Adrenal gland (tissue), 12 donors: ENCODE measurements around the gene TRAF2. TPM values are rescaled to one million over a fixed set of nuclear protein-coding genes. Genes with fewer than 3 reads are reported as not detected.

Experiments used
- DNase-seq, 7 donors: peaks; one replicate each; pipeline ENCODE4 v3.0.0-alpha.2; 2019 to 2020
- H3K27ac ChIP-seq, 5 donors: fragments of 200-600 bp; sonication (generic) in 4 of 5; 1 replicate in 3 of 5; 2 replicates in 2 of 5; pipeline versions ENCODE4 v1.5.1 to v1.8.0; 2016 to 2020; ENCODE audit warnings: mild to moderate bottlenecking in 1 of 5
- H3K27me3 ChIP-seq: fragments of 200-600 bp; 2 replicates; pipeline ENCODE4 v1.8.0; 2021
- H3K36me3 ChIP-seq, 2 donors: fragments of 200-600 bp; replicated peaks in 1 of 2; 1 replicate in 1 of 2; 2 replicates in 1 of 2; pipeline versions ENCODE4 v1.5.1 to v1.8.0; 2018 to 2022
- H3K4me1 ChIP-seq, 2 donors: fragments of 200-600 bp; replicated peaks in 1 of 2; 1 replicate in 1 of 2; 2 replicates in 1 of 2; pipeline versions ENCODE4 v1.5.1 to v1.8.0; 2018 to 2021
- H3K4me3 ChIP-seq, 4 donors: fragments of 200-600 bp; sonication (generic) in 3 of 4; one replicate each; pipeline ENCODE4 v1.5.1; 2016 to 2018
- H3K9me3 ChIP-seq, 3 donors: fragments of 200-600 bp; sonication (generic) in 1 of 3; replicated peaks in 1 of 3; 1 replicate in 2 of 3; 2 replicates in 1 of 3; pipeline versions ENCODE4 v1.5.1 to v1.8.0; 2016 to 2021
- POLR2A ChIP-seq, 2 donors: fragments of 450-650 bp; IDR thresholded peaks; one replicate each; pipeline ENCODE4 v1.6.1; 2017; ENCODE audit warnings: antibody characterized with exemption in 2 of 2, mild to moderate bottlenecking in 2 of 2, moderate library complexity in 1 of 2
- WGBS, 4 donors: extraction: QIAGEN DNeasy Blood & Tissue Kit in 2 of 4; methylation state at CpG; one replicate each; pipeline versions ENCODE4 v1.1.5 to v1.1.7; 2013 to 2017; 5-methylcytosine and 5-hydroxymethylcytosine counted together
- intact Hi-C, 2 donors: fragments of 100-400 bp; cut with DNase I; formaldehyde crosslinking; loops; one replicate each; pipeline versions ENCODE4 v1.14.1 to v1.15.0; 2022 to 2023
- polyA plus RNA-seq, 3 donors: library from polyadenylated mRNA; stranded (reverse); fragments of 200-250 nt in 2 of 3; fragments of 350-450 nt in 1 of 3; fragmentation: Illumina TruSeq in 1 of 3; extraction: RNeasy Lipid Tissue Mini Kit (QIAGEN cat#74804) in 1 of 3; gene quantifications; one replicate each; pipeline ENCODE4 v1.2.3, GENCODE V29; 2013 to 2014
- total RNA-seq, 9 donors: library from RNA; depleted of rRNA in 4 of 9; stranded (reverse); fragments of >200 nt in 4 of 9; fragments of 120-200 nt in 1 of 9; fragmentation: NEBNext Ultra II Directional in 1 of 9; extraction: Animal tissue kit (Norgen Biotek cat#: 25700) in 1 of 9; gene quantifications; one replicate each; pipeline versions ENCODE4 v1.1.0 to v1.2.4, GENCODE V29; 2013 to 2023
- TF ChIP-seq, protein P1 (sequence below), 6 experiments: fragments of 450-650 bp in 4 of 6; fragments of 200-600 bp in 2 of 6; sonication (generic) in 1 of 6; IDR thresholded peaks; 1 replicate in 5 of 6; 2 replicates in 1 of 6; pipeline versions ENCODE4 v1.5.1 to v1.8.0; 2016 to 2021; ENCODE audit warnings: antibody characterized with exemption in 6 of 6, mild to moderate bottlenecking in 2 of 6, moderate library complexity in 1 of 6
- donor health status: healthy with polysubstance abuse.
- donor health status: Bipolar disorder and iron deficiency.
- donor health status: DM: yes; HTN: yes; CAD: no.
- donor health status: DM: no; HTN: no; CAD: no.
- donor health status: DM: no; HTN: no; CAD: no.
- donor health status: DM: yes; HTN: yes; CAD: no.

The TRAF2 gene
- total and polyA plus RNA-seq, 12 donors: 3.4 to 24.7 (median 10.6) TPM

DNA sequence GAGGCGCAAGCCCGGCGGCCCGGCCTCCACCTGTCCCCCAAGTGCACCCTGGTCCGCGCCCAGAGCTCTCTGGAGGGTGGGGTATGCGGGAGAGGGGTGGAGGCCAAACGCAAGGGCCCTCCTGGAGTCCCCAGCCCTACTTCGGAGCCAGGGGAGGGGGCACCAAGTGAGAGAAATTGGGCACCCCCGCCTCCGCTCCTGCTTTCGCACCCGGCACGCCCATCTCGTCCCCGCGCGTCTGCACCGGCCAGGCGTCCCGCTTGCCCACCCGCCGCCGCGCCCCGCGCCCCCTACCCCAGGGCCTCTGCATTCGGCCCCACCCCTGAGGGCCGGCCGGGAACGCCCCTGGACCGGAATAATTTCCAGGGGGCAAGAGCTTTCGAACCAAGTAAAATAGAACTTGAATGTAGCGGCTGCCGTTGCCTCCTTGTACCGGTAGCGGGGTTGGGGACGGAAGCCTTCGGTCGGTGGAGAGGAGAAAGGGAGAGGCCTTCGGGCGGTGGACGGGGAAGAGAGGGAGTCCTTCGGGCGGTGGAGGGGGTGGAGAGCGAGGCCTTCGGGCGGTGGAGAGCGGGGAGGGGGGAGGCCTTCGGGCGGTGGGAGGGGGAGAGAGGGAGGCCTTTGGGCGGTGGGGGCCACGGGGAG is 37.8 kb upstream of the TRAF2 start:
- Histone ChIP-seq H3K27ac (peak overlapping the region; percentile 86 to 98 (median 91)), H3K9me3 (no peaks in the 10 kb centered on the region), H3K4me1 (peaks cover 14 to 31% of the 10 kb centered on the region in 2 donors), H3K36me3 (peaks cover 0 to 10% of the 10 kb centered on the region in 2 donors), H3K27me3 (no peaks in the 10 kb centered on the region), H3K4me3 (peak overlapping the region; percentile 36 to 83 (median 48))
- TF ChIP-seq, protein P1, sequence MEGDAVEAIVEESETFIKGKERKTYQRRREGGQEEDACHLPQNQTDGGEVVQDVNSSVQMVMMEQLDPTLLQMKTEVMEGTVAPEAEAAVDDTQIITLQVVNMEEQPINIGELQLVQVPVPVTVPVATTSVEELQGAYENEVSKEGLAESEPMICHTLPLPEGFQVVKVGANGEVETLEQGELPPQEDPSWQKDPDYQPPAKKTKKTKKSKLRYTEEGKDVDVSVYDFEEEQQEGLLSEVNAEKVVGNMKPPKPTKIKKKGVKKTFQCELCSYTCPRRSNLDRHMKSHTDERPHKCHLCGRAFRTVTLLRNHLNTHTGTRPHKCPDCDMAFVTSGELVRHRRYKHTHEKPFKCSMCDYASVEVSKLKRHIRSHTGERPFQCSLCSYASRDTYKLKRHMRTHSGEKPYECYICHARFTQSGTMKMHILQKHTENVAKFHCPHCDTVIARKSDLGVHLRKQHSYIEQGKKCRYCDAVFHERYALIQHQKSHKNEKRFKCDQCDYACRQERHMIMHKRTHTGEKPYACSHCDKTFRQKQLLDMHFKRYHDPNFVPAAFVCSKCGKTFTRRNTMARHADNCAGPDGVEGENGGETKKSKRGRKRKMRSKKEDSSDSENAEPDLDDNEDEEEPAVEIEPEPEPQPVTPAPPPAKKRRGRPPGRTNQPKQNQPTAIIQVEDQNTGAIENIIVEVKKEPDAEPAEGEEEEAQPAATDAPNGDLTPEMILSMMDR (IDR thresholded peaks at IDR 0.05): peak in 1 of 6 experiments; percentile 12
- TF ChIP-seq POLR2A (IDR thresholded peaks at IDR 0.05): no peak
- intact Hi-C loops: loop anchor here (10.0 kb wide), 2 partner anchors 54 to 96 kb away; partner anchors contain the start of genes C8G (in 1 of the 2), CCDC183 (in 1 of the 2), FBXW5 (in 1 of the 2) and TMEM141 (in 1 of the 2)
- peak in 1 of 7 donors; percentile 61 for DNase-seq
- WGBS, 4 donors: 0 to 3% (median 0%) methylated on average over 7 to 49 of the region's 53 CpGs

DNA sequence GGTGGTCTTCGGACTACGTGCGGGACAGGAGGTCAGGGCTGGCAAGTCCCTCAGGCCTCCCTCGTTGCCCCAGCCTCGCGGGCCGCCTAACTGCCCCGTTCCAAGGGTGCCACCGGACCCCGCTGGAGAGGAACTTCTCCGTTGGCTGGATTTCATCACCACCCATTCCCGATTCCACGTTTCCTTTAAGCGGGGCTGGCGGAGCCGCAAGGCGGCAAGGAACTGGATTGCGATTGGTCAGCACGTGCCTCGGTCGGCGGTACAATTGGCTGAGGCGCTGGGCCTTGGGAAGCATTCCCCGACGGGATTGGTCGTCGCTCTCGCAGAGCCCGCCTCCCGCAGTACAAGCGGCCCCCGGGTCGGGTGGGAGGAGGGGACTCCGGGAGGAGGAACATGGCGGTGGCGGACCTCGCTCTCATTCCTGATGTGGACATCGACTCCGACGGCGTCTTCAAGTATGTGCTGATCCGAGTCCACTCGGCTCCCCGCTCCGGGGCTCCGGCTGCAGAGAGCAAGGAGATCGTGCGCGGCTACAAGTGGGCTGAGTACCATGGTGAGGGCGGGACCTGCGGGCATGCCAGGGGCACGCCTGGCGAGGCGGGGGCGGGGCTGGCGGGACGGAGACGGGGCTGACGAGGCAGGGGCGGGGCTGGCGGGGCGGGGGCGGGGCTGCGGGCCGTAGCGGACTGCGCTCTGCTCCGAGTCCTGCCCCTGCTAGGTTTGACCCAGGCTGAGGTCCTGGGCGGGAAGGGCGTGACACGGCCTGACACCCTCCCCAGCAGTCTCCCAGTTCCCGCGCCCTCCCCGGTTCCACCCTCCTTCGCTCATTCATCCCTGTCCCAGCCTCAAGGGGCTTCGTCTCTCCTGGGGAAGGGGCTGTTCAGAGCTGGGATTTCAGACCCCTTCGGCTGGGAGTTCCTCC is 37.0 kb upstream of the TRAF2 start, which contains the start of gene PHPT1:
Gene PHPT1, plus strand, starts transcription at position 372 of the 922 bp plus-strand sequence. Its CDS starts 22 bp downstream, at position 394.
- intact Hi-C loops: loop anchor here (10.0 kb wide), 2 partner anchors 54 to 96 kb away; partner anchors contain the start of genes C8G (in 1 of the 2), CCDC183 (in 1 of the 2), FBXW5 (in 1 of the 2) and TMEM141 (in 1 of the 2)
- peaks cover 14 to 25% of the 10 kb centered on the region in 2 donors for H3K4me1 ChIP-seq
- H3K27ac ChIP-seq: peak within 1 kb of the TSS; percentile 86 to 98 (median 91)
- H3K9me3 ChIP-seq: no peaks in the 10 kb centered on the region
- 1 to 3% (median 1%) methylated on average over 7 to 77 of the region's 77 CpGs for WGBS, 4 donors
- peak; percentile 98 to 99 (median 99) for DNase-seq
- peaks cover 0 to 10% of the 10 kb centered on the region in 2 donors for H3K36me3 ChIP-seq
- no peaks in the 10 kb centered on the region for H3K27me3 ChIP-seq
- peak within 1 kb of the TSS; percentile 36 to 83 (median 48) for H3K4me3 ChIP-seq
- TF ChIP-seq, protein P1 (IDR thresholded peaks at IDR 0.05): no peak
- TF ChIP-seq POLR2A (IDR thresholded peaks at IDR 0.05): peak; percentile 75 to 81

DNA sequence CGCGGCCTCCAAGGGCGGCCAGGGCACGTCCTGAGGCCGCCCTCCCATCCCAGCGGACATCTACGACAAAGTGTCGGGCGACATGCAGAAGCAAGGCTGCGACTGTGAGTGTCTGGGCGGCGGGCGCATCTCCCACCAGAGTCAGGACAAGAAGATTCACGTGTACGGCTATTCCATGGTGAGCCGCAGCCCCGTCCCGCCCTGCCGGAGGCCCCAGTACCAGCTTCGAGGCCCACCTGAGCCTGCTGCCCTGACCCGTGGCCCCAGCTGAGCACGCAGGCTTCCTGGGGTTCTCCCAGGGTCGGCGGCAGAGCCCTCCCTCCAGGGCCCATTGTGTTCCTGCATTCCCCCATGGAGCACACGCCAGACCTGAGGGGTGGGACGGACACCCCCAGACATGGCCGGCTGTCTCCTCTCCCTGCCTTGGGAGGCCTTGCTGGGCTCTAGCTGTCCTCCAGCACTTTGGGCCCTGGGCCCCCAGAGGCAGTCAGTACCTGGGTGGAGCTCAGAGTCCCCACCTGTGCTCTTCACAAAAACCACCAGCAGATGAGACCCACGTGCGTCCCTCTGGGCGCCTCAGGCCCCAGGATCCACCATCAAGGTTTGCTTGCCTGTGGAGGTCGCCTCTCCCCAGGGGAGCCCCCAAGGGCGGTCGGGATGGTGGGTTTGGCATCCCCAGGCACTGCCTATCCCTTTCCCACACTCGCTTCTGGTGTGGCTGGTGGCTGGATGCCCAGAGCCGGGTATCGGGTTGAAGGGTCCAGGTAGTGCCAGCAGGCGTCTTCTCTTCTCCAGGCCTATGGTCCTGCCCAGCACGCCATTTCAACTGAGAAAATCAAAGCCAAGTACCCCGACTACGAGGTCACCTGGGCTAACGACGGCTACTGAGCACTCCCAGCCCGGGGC is 36.1 kb upstream of the TRAF2 start:
- intact Hi-C loops: loop anchor here (10.0 kb wide), 2 partner anchors 55 to 95 kb away; partner anchors contain the start of genes C8G (in 2 of the 2), FBXW5 (in 2 of the 2), CCDC183 (in 1 of the 2) and TMEM141 (in 1 of the 2)

More for the DNA sequence above, 36.1 kb upstream of the TRAF2 start:
- Histone ChIP-seq H3K4me1 (peaks cover 14 to 25% of the 10 kb centered on the region in 2 donors), H3K36me3 (peaks cover 0 to 10% of the 10 kb centered on the region in 2 donors), H3K27me3 (no peaks in the 10 kb centered on the region), H3K27ac (peak overlapping the region in 4 of 5 donors; percentile 86 to 98 (median 92)), H3K9me3 (no peaks in the 10 kb centered on the region), H3K4me3 (peak overlapping the region in 2 of 4 donors; percentile 55 to 83)
- TF ChIP-seq, protein P1 (IDR thresholded peaks at IDR 0.05): peak in 1 of 6 experiments; percentile 2
- TF ChIP-seq POLR2A (IDR thresholded peaks at IDR 0.05): no peak
- DNase-seq: peak in 2 of 7 donors; percentile 34 to 47
- WGBS, 4 donors: 40 to 74% (median 43%) methylated on average over 12 to 43 of the region's 43 CpGs
